Naive thymus-derived CD8-positive, alpha-beta T cell (primary cell): ENCODE data around the gene RUNX2. TPM values are rescaled to one million over a fixed set of nuclear protein-coding genes. Genes with fewer than 3 reads are reported as not detected.

Source experiments
- ATAC-seq, 2 donors: fragments of 150-1000 bp; cut with Tn5 transposase in 1 of 2; sonication (Bioruptor Pico), chemical (Tn5 transposase) in 1 of 2; 1 replicate in 1 of 2; 2 replicates in 1 of 2; pipeline ENCODE4 v1.10.0; 2021; ENCODE audit warnings: mild to moderate bottlenecking in 2 of 2, moderate library complexity in 2 of 2
- POLR2A ChIA-PET: fragments of 350-600 bp; sonication (Branson Sonifier 250); formaldehyde crosslinking; loops from one replicate; lab custom pipeline; 2021; ENCODE audit warnings: antibody characterized with exemption; lab: Charles Lee
- DNase-seq, 10 donors: peaks; one replicate each; pipeline versions ENCODE4 v3.0.0 to v3.0.0-alpha.2; 2020 to 2022
- H3K27ac Mint-ChIP-seq, 10 donors: one replicate each; pipeline ENCODE4 v1.8.0; 2020 to 2022; ENCODE audit warnings: mild to moderate bottlenecking in 10 of 10, mixed read lengths in 10 of 10, moderate library complexity in 4 of 10, inconsistent platforms in 1 of 10
- H3K27me3 Mint-ChIP-seq, 5 donors: one replicate each; pipeline ENCODE4 v1.8.0; 2021 to 2022; ENCODE audit warnings: mixed read lengths in 5 of 5
- H3K36me3 Mint-ChIP-seq, 3 donors: one replicate each; pipeline ENCODE4 v1.8.0; 2020 to 2022; ENCODE audit warnings: mixed read lengths in 3 of 3, mild to moderate bottlenecking in 2 of 3, inconsistent platforms in 1 of 3
- H3K4me1 Mint-ChIP-seq, 4 donors: one replicate each; pipeline ENCODE4 v1.8.0; 2021 to 2022; ENCODE audit warnings: mixed read lengths in 4 of 4
- H3K4me3 Mint-ChIP-seq, 10 donors: one replicate each; pipeline ENCODE4 v1.8.0; 2020 to 2022; ENCODE audit warnings: mild to moderate bottlenecking in 10 of 10, mixed read lengths in 10 of 10, moderate library complexity in 6 of 10, inconsistent platforms in 1 of 10
- H3K9me3 Mint-ChIP-seq, 9 donors: one replicate each; pipeline ENCODE4 v1.8.0; 2020 to 2022; ENCODE audit warnings: mixed read lengths in 9 of 9, mild to moderate bottlenecking in 3 of 9, inconsistent platforms in 1 of 9, moderate library complexity in 1 of 9
- polyA plus RNA-seq, 3 donors: library from polyadenylated mRNA; unstranded; fragments of 300-500 nt; fragmentation: Illumina TruSeq; gene quantifications; one replicate each; pipeline ENCODE4 v1.2.3, GENCODE V29; 2021
- total RNA-seq, 8 experiments: library from RNA in 2 of 8; stranded (reverse) in 2 of 8; gene quantifications; one replicate each; pipeline ENCODE4 v1.2.3 and lab custom pipeline; 2021 to 2026

Gene RUNX2
- total and polyA plus RNA-seq, 5 experiments from 2014 or later = 31.3 to 44.3 (median 36.7) TPM

DNA sequence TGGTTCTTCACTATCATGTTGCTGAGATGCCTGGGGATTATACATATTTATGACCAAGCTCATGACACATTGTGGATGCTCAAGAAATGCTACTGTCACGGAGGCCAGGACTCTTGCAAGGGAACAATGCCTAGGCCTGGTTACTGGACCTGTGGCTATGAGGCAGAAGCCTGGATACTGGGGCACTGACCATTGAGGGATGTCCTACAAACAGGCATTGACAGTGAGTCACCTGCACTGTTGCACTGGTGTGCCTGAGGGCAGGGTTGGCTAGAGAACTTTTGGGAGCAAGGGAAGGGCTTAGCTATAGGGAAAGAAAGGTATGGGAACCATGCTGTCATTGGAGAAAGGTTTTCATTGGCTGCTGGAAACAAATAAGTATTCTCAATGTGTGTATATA is 362.7 kb downstream of the RUNX2 start:
- H3K27ac Mint-ChIP-seq = no peak overlapping the region
- ATAC-seq (no peak), DNase-seq (no peak)
- H3K27me3 Mint-ChIP-seq = peaks cover 0 to 5% (median 2%) of the 10 kb centered on the region in 5 donors
- peaks cover 0 to 4% (median 0%) of the 10 kb centered on the region in 4 donors for H3K4me1 Mint-ChIP-seq
- H3K4me3 Mint-ChIP-seq = no peak overlapping the region
- H3K9me3 Mint-ChIP-seq = peaks cover 0 to 4% (median 0%) of the 10 kb centered on the region in 9 donors
- no peaks in the 10 kb centered on the region for H3K36me3 Mint-ChIP-seq
- POLR2A ChIA-PET = interaction anchor here (0.6 kb wide), 1 partner anchor 1044 kb away, joined by 7 read pairs; no protein-coding TSS in a partner anchor

DNA sequence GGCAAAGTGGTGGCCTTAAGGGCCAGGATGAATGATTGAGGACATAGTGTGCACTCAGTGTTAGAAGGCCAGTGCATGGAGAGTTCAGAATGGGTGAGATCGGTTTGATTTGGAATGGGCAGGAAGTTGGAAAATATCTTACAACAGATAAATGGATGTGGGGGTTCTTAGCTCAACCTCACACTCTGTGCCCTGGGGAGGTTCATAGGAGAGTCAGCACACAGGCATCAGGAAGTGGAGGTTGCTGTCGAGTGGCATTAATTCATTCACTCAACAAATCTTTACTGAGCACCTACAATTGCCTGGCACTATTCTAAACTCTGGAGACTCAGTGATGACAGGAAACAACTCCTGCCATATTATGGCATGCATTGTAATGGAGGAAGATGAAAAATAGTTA is 363.3 kb downstream of the RUNX2 start:
- DNase-seq (no peak), ATAC-seq (no peak)
- no peak overlapping the region for H3K4me3 Mint-ChIP-seq
- H3K27me3 Mint-ChIP-seq = peaks cover 0 to 5% (median 2%) of the 10 kb centered on the region in 5 donors
- peaks cover 0 to 3% (median 0%) of the 10 kb centered on the region in 9 donors for H3K9me3 Mint-ChIP-seq
- H3K36me3 Mint-ChIP-seq = no peaks in the 10 kb centered on the region
- no peak overlapping the region for H3K27ac Mint-ChIP-seq
- peaks cover 0 to 4% (median 0%) of the 10 kb centered on the region in 4 donors for H3K4me1 Mint-ChIP-seq
- POLR2A ChIA-PET = no interaction called here

DNA sequence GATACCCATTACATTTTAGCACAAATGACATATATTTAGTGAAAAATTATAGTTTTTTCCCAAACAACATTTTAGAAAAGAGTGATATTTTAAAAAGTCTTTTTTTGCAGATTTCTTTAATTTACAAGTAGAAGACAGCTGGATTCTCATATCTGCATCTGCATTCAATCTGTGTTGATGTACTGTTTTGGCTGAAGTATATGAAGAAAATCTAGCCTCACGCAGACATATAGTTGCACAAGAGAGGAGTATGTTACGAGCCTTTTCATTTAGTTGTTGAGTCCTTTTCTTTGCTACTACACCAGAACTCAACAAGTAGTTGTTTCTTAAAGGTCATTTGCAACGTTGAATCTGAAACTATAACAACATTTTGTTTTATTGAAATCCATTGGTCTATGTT is 363.9 kb downstream of the RUNX2 start:
- Mint-ChIP-seq H3K36me3 (no peaks in the 10 kb centered on the region), H3K27ac (no peak overlapping the region), H3K9me3 (peaks cover 0 to 3% (median 0%) of the 10 kb centered on the region in 9 donors), H3K4me1 (peaks cover 0 to 4% (median 0%) of the 10 kb centered on the region in 4 donors), H3K27me3 (peaks cover 0 to 5% (median under 1%) of the 10 kb centered on the region in 5 donors), H3K4me3 (no peak overlapping the region)
- DNase-seq (no peak), ATAC-seq (no peak)
- POLR2A ChIA-PET = no interaction called here

DNA sequence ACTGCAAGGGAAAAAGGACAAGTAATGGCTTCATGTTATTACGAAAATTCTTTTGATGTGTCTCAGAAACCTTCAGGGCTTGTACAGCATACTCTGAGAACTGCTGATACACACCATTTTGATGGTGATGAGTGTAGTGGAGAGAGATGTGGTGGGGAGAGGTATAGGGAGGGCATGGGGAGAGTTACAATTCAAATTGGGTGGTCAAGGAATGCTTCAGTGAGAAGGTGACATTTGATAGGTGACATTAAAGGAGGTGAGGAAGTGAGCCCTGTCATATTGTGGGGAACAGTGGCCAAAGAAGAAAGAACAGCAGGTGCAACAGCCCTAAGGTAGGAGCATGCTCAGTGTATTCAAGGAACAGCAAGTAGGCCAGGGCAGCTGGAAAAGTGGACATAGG is 368.6 kb downstream of the RUNX2 start:
- Mint-ChIP-seq H3K4me3 (no peak overlapping the region), H3K4me1 (no peaks in the 10 kb centered on the region), H3K36me3 (no peaks in the 10 kb centered on the region), H3K27ac (no peak overlapping the region), H3K9me3 (peaks cover 0 to 3% (median 0%) of the 10 kb centered on the region in 9 donors), H3K27me3 (peaks cover 0 to 2% (median 0%) of the 10 kb centered on the region in 5 donors)
- ATAC-seq = no peak
- POLR2A ChIA-PET = no interaction called here
- DNase-seq = no peak

DNA sequence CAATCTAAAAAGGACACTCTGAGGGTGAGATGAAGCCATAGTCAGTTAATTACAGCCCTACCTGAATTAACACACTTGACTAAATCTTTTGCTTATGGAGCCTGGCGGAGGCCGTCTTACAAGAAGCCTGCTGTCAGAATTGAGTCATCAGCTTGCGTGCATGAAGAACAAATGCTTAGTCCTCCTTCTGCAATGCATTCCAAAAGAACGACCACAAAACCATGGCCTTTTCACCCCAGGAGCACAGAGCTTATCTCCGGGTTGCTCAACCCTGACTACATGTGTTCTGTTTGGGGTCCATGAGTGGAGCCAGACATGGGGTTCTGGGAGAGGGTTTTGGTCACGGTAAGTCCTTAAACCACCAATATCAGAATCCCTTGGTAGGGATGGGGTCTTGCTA is 369.5 kb downstream of the RUNX2 start:
- Mint-ChIP-seq H3K27ac (no peak overlapping the region), H3K36me3 (no peaks in the 10 kb centered on the region), H3K9me3 (peaks cover 0 to 3% (median 0%) of the 10 kb centered on the region in 9 donors), H3K4me3 (no peak overlapping the region), H3K4me1 (no peaks in the 10 kb centered on the region), H3K27me3 (peaks cover 0 to 1% (median 0%) of the 10 kb centered on the region in 5 donors)
- POLR2A ChIA-PET = interaction anchor here (1.4 kb wide), 1 partner anchor 19 kb away, joined by 6 read pairs; no protein-coding TSS in a partner anchor
- DNase-seq = no peak
- ATAC-seq = no peak

DNA sequence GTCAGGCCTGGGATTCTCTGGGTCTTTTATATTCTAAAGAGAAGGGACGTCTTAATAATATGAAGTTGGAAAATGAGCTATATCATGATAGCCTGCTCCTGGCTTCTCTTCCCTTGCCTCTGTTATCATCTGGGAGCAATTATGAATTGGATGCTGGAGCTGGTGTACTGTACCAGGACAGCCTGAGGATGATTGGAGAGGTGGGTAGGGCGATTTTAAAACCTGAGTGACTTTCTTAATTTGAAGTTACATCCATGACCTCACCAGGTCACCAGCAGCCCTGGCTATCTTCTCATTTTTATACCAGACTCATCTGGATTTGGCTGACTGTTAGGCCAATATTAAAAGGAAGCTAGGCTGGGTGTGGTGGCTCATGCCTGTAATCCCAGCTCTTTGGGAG is 369.9 kb downstream of the RUNX2 start:
- Mint-ChIP-seq H3K27me3 (no peaks in the 10 kb centered on the region), H3K4me3 (no peak overlapping the region), H3K36me3 (no peaks in the 10 kb centered on the region), H3K4me1 (no peaks in the 10 kb centered on the region), H3K9me3 (peaks cover 0 to 3% (median 0%) of the 10 kb centered on the region in 9 donors), H3K27ac (no peak overlapping the region)
- ATAC-seq (no peak), DNase-seq (no peak)
- POLR2A ChIA-PET = interaction anchor here (1.4 kb wide), 1 partner anchor 20 kb away, joined by 6 read pairs; no protein-coding TSS in a partner anchor

DNA sequence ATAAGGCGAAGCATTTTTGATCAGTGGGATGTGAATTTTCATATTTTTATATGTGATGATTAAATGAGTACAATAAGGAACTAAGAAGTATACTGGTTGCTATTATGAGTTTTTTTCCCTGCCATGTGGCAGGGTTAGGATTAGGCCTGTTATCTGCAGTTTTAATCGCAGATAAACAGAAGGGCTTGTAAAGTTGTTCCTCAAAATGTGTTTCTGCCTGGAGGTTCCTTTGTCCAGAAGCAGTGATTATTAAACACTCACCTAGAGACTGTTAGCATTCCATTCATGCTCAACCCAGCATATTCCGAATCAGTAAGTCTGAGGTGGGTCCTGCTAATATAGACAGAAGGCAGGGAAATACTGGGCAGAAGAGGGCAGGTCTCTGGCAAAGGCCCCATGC is 371.5 kb downstream of the RUNX2 start:
- POLR2A ChIA-PET = no interaction called here
- Mint-ChIP-seq H3K4me3 (no peak overlapping the region), H3K27me3 (no peaks in the 10 kb centered on the region), H3K9me3 (peaks cover 0 to under 1% (median 0%) of the 10 kb centered on the region in 9 donors), H3K27ac (no peak overlapping the region), H3K36me3 (no peaks in the 10 kb centered on the region), H3K4me1 (no peaks in the 10 kb centered on the region)
- DNase-seq = no peak
- ATAC-seq = no peak

DNA sequence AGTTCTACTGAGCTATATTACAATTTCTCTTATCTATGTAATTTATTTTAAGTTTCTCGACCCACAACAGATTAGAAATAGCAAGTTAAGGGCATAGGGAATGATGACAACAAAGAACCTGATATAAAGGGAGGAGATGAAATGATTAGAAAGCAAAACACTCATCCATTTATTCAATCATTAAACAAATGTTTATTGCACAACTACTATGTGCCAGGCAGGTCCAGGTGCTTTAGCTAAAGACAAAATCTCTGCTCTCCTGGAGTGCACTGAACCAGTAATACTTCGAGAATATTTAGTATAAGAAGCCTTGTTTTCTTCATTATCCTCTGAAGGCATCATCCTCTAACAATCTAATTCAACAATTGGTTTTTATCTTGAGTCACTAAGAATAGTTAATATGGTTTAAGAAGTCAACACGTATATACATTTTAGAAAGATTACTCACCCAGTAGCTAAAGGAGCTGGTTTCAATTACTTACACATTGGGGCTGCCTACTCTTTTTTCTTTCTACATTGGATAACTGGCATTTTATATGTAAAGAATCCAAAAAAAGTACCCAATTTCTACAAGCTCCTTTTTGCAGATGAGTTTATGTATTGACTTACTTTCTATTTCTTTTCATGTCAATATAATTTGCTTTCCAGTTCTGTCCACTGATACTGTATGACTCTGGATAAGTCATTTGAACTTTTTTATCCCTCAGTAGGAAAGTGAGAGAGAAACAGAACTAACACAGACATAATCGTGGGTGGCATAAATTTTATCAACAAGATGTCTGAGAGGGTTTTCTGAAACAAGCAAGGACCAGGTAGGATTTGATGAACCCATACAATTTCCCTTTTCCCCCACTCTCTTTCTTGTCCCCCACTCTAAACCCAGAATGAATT is 375.0 kb downstream of the RUNX2 start:
- Mint-ChIP-seq H3K9me3 (no peaks in the 10 kb centered on the region), H3K4me3 (no peak overlapping the region), H3K27ac (peak overlapping the region in 1 of 10 donors; percentile 66), H3K4me1 (no peaks in the 10 kb centered on the region), H3K27me3 (no peaks in the 10 kb centered on the region), H3K36me3 (no peaks in the 10 kb centered on the region)
- POLR2A ChIA-PET = interaction anchor here (1.1 kb wide), 1 partner anchor 186 kb away, joined by 3 read pairs; no protein-coding TSS in a partner anchor
- DNase-seq (no peak), ATAC-seq (no peak)

DNA sequence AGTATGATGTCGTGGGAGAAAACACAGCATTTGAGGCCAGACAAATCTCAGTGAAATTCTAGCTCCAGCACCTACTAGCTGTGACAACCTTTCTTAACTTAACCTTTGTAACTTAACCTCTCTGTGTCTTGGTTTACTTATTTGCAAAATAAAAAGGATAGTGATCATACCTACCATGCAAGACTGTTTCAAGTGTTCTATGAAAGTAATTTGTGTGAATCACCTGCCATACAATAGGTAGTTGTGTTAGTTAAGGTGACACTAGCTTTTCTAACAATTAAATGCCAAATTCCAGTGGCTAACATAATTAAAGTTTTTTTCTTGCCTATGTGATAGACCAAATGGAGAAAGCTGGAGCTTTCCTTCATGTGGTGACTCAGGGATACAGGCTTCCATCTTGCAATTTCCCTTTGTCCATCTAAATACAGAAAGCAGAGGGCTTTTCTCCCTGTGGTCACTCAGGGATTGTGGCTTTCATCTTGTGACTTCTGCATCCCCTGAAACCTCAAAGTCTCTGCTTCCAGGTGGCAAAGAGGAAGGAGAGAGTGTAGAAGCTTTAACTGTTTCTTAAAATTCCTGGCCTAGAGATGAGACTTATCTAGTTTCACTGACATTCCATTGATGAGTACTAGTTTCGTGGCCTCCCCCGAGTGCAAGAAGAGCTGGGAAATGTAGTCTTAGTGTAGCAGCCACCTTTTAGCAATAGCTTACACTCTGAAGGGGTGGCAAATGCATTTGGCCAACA is 376.1 kb downstream of the RUNX2 start:
- no peak for ATAC-seq
- no peak overlapping the region for H3K27ac Mint-ChIP-seq
- POLR2A ChIA-PET = interaction anchor here (1.1 kb wide), 1 partner anchor 187 kb away, joined by 3 read pairs; no protein-coding TSS in a partner anchor

DNA sequence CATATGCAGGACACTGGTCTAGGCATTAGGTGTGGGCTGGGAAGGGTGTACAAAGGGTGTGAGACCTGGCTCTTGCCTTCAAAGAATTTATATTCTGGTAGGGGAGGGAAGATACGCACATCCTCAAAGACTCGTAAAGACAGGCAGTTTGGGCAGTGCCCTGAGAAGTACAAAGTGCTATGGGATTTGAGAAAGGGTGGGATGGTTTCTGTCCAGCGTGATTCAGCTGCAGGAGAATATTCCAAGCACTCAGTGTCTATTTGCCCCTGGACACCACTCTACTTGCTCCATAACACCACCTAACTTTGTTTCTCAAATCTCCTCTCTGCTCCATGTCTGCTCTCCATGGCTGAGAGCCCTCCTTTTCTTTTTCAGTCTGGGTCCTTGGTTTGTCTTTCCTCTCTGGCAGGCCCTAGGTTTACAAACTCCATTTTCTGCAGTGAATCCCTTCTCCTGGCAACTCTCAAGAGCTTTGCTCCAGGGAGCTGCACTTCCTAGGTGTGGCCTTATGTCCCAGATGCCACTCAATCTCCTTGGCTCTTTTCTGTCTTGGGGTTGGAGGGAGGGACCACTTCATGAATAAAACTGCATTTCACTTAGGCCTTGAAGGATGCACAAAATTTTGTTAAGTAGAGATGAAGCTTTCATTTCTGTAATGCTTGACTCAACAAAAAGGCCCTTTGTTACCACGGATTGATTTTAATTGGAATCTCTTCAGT is 377.2 kb downstream of the RUNX2 start:
- no peaks in the 10 kb centered on the region for H3K36me3 Mint-ChIP-seq
- H3K9me3 Mint-ChIP-seq = no peaks in the 10 kb centered on the region
- H3K4me1 Mint-ChIP-seq = peaks cover 0 to under 1% (median 0%) of the 10 kb centered on the region in 4 donors
- no peaks in the 10 kb centered on the region for H3K27me3 Mint-ChIP-seq
- ATAC-seq (no peak), DNase-seq (no peak)
- H3K27ac Mint-ChIP-seq = peak overlapping the region in 1 of 10 donors; percentile 5
- POLR2A ChIA-PET = no interaction called here
- H3K4me3 Mint-ChIP-seq = no peak overlapping the region

More for the DNA sequence above, 376.1 kb downstream of the RUNX2 start:
- Mint-ChIP-seq H3K36me3 (no peaks in the 10 kb centered on the region), H3K4me1 (no peaks in the 10 kb centered on the region), H3K9me3 (no peaks in the 10 kb centered on the region), H3K4me3 (no peak overlapping the region), H3K27me3 (no peaks in the 10 kb centered on the region)
- DNase-seq = no peak

DNA sequence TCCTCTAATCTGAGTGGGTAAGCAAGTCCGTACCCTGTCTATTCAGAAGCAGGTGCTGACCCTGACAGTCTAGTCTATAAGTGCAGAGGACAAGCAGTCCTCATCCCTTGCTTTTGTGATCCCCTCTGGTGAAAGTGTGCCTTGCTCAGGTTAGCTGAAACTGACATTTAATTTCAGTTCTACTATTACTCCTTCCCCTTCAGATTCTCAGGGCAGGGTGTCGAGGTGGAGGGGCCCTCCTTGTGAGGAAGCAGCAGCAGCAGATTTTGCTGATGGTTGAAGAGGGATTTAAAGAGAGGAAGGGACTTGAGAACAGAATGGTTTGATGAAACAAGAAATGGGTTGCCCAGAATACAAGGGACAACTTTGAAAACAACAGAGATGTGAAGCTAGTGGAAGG is 378.2 kb downstream of the RUNX2 start:
- POLR2A ChIA-PET = no interaction called here
- ATAC-seq (no peak), DNase-seq (no peak)
- Mint-ChIP-seq H3K27me3 (no peaks in the 10 kb centered on the region), H3K4me1 (peaks cover 0 to 6% (median 1%) of the 10 kb centered on the region in 4 donors), H3K4me3 (no peak overlapping the region), H3K9me3 (no peaks in the 10 kb centered on the region), H3K36me3 (no peaks in the 10 kb centered on the region), H3K27ac (no peak overlapping the region)

DNA sequence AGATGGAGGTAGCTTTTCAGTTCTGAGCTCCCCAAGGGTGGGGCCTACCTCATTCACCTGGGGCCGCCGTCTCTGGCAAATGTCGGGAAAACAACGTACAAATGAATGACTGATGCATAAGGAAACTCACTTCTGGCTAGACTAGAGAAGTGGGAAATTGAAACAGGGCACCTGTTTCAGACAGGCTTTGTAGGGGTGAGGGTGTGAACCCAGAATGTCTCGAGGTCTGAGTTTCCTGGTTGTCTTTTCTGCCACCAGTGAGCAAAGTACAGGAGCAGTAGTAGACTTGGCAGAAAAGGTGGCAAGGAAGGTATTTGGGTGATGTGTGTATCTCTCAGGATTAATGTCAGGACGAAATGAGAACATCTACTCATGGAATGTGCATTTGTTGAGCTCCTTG is 379.0 kb downstream of the RUNX2 start:
- H3K4me3 Mint-ChIP-seq = no peak overlapping the region
- no peaks in the 10 kb centered on the region for H3K27me3 Mint-ChIP-seq
- H3K9me3 Mint-ChIP-seq = no peaks in the 10 kb centered on the region
- H3K27ac Mint-ChIP-seq = no peak overlapping the region
- no peaks in the 10 kb centered on the region for H3K36me3 Mint-ChIP-seq
- ATAC-seq (no peak), DNase-seq (no peak)
- peaks cover 0 to 6% (median 1%) of the 10 kb centered on the region in 4 donors for H3K4me1 Mint-ChIP-seq
- POLR2A ChIA-PET = no interaction called here
